Lower leg skin (tissue), 4 donors: ENCODE measurements around the gene NCF2. TPM values are rescaled to one million over a fixed set of nuclear protein-coding genes. Genes with fewer than 3 reads are reported as not detected.

Experiments
- DNase-seq, 2 donors: peaks; one replicate each; pipeline ENCODE4 v3.0.0-alpha.2; 2019; ENCODE audit warnings: low spot score in 2 of 2
- H3K4me3 ChIP-seq: fragments of 200-600 bp; sonication (generic); 2 replicates; pipeline ENCODE4 v1.5.1; 2017; ENCODE audit warnings: mild to moderate bottlenecking, low read depth; ENCODE audit not compliant: poor library complexity, severe bottlenecking
- POLR2A ChIP-seq, 2 donors: fragments of 450-650 bp; IDR thresholded peaks; one replicate each; pipeline ENCODE4 v1.6.1; 2016 to 2017; ENCODE audit warnings: antibody characterized with exemption in 2 of 2, mild to moderate bottlenecking in 1 of 2, moderate library complexity in 1 of 2
- WGBS, 2 donors: methylation state at CpG; one replicate each; pipeline ENCODE4 v1.1.5; 2018; 5-methylcytosine and 5-hydroxymethylcytosine counted together
- intact Hi-C: fragments of 100-400 bp; cut with DNase I; formaldehyde crosslinking; loops from one replicate; pipeline ENCODE4 v1.15.0; 2023; ENCODE audit warnings: low total_unique reads
- total RNA-seq, 4 donors: library from RNA; depleted of rRNA; stranded (reverse); fragments of >200 nt; gene quantifications; one replicate each; pipeline ENCODE4 v1.1.0, GENCODE V29; 2016
- TF ChIP-seq, protein P1 (sequence below), 3 donors: fragments of 450-650 bp; IDR thresholded peaks; one replicate each; pipeline ENCODE4 v1.5.1; 2016; ENCODE audit warnings: antibody characterized with exemption in 3 of 3, mild to moderate bottlenecking in 3 of 3, moderate library complexity in 2 of 3

The NCF2 gene
- total RNA-seq, 4 donors from 2014 or later: 26.6 to 58.2 (median 33.4) TPM

GRCh38 chr1:183567584-183567983 is 22.7 kb downstream of the NCF2 start:
- TF ChIP-seq, protein P1, sequence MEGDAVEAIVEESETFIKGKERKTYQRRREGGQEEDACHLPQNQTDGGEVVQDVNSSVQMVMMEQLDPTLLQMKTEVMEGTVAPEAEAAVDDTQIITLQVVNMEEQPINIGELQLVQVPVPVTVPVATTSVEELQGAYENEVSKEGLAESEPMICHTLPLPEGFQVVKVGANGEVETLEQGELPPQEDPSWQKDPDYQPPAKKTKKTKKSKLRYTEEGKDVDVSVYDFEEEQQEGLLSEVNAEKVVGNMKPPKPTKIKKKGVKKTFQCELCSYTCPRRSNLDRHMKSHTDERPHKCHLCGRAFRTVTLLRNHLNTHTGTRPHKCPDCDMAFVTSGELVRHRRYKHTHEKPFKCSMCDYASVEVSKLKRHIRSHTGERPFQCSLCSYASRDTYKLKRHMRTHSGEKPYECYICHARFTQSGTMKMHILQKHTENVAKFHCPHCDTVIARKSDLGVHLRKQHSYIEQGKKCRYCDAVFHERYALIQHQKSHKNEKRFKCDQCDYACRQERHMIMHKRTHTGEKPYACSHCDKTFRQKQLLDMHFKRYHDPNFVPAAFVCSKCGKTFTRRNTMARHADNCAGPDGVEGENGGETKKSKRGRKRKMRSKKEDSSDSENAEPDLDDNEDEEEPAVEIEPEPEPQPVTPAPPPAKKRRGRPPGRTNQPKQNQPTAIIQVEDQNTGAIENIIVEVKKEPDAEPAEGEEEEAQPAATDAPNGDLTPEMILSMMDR (IDR thresholded peaks at IDR 0.05): no peak
- no peak for TF ChIP-seq POLR2A (IDR thresholded peaks at IDR 0.05)
- intact Hi-C loops: no loop called here
- 61 to 65% methylated on average over 5 of the region's 5 CpGs for WGBS, 2 donors
- DNase-seq: no peak
- no peak overlapping the region for H3K4me3 ChIP-seq

- intact Hi-C loops: no loop called here
- WGBS, 2 donors: 92 to 95% methylated on average over 2 of the region's 2 CpGs
- DNase-seq: no peak
Measured at GRCh38 chr1:183566026-183566425, 24.2 kb downstream of the NCF2 start.

GRCh38 chr1:183565261-183565660 is 25.0 kb downstream of the NCF2 start:
- no peak for DNase-seq
- intact Hi-C loops: no loop called here
- no peak overlapping the region for H3K4me3 ChIP-seq
- WGBS, 2 donors: 57 to 66% methylated on average over 4 of the region's 4 CpGs
- TF ChIP-seq, protein P1 (IDR thresholded peaks at IDR 0.05): no peak
- no peak for TF ChIP-seq POLR2A (IDR thresholded peaks at IDR 0.05)

More at GRCh38 chr1:183566026-183566425, 24.2 kb downstream of the NCF2 start:
- TF ChIP-seq, protein P1 (IDR thresholded peaks at IDR 0.05): no peak
- no peak for TF ChIP-seq POLR2A (IDR thresholded peaks at IDR 0.05)
- no peak overlapping the region for H3K4me3 ChIP-seq

- TF ChIP-seq POLR2A (IDR thresholded peaks at IDR 0.05): no peak
- TF ChIP-seq, protein P1 (IDR thresholded peaks at IDR 0.05): no peak
- no peak for DNase-seq
- intact Hi-C loops: no loop called here
- WGBS, 2 donors: 78 to 87% methylated on average over 2 of the region's 2 CpGs
- H3K4me3 ChIP-seq: no peak overlapping the region
Measured at GRCh38 chr1:183562701-183563100, 27.6 kb downstream of the NCF2 start.

DNA sequence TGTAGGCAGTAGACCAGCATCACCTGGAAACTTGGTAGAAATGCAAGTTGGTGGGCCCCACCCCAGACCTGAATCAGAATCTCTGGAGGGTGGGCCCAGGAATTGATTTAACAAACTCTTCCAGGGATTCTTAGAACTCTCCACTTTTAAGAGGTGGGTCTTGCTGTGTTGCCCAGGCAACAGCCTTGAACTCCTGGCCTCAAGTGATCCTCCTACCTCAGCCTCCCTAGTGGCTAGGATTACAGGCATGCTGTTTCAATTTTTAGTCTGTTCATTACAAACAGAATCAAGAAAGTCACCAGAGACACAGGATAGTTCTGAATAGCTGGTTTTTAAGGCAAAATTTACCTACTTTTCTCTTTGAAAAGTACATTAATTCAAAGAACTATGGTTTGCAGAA is 31.2 kb downstream of the NCF2 start:
- no peak for DNase-seq
- no peak for TF ChIP-seq POLR2A (IDR thresholded peaks at IDR 0.05)
- TF ChIP-seq, protein P1 (IDR thresholded peaks at IDR 0.05): no peak
- intact Hi-C loops: no loop called here
- H3K4me3 ChIP-seq: no peak overlapping the region

DNA sequence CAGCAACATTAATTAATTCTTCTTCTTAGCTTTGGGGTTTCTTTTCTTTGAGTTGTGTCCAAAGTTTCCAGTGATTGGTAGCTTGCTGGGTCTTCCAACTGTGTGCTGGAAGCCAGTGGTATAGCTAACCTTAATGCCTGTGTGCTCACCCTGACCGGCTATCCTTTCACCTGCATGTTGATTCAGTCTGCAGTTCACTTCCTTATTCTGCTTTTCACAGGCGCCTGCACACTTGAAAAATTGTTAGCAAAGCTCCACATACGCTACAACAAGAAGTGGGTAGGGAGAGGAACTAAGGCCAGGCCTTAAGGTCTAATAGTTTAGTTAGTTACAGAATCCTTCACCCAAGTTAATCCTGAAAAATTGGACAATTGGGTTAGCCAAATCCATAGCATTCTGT is 35.7 kb downstream of the NCF2 start:
- TF ChIP-seq POLR2A (IDR thresholded peaks at IDR 0.05): no peak
- TF ChIP-seq, protein P1 (IDR thresholded peaks at IDR 0.05): no peak
- intact Hi-C loops: no loop called here
- H3K4me3 ChIP-seq: no peak overlapping the region
- WGBS, 2 donors: 78 to 83% methylated on average over 3 of the region's 3 CpGs
- DNase-seq: no peak
